H1 (cell line): ENCODE results near the gene SATB2.

Experiments used
- CTCF ChIP-seq, 3 experiments: IDR thresholded peaks; 1 replicate in 2 of 3; 2 replicates in 1 of 3; pipeline versions ENCODE4 v1.5.1 to v1.6.1; 2011; ENCODE audit warnings: low read length in 3 of 3, mild to moderate bottlenecking in 3 of 3, inconsistent platforms in 2 of 3, low read depth in 1 of 3, moderate library complexity in 1 of 3; ENCODE audit not compliant: insufficient read depth in 1 of 3; ENCODE audit errors: control extremely low read depth in 1 of 3
- EP300 ChIP-seq, 2 experiments: IDR thresholded peaks; 1 replicate in 1 of 2; 2 replicates in 1 of 2; pipeline ENCODE4 v1.6.1; 2011 to 2012; ENCODE audit warnings: low read depth in 2 of 2, low read length in 2 of 2, mild to moderate bottlenecking in 2 of 2, borderline replicate concordance in 1 of 2, inconsistent platforms in 1 of 2, moderate library complexity in 1 of 2
- POLR2AphosphoS5 ChIP-seq: IDR thresholded peaks from 2 replicates; pipeline ENCODE4 v1.6.1; 2011; ENCODE audit warnings: low read depth, low read length
- SUZ12 ChIP-seq: fragments of 200-600 bp; sonication (generic); IDR thresholded peaks from 2 replicates; pipeline ENCODE4 v1.6.1; 2012; ENCODE audit warnings: mild to moderate bottlenecking, inconsistent platforms, low read length, moderate library complexity, mixed read lengths
- ZNF274 ChIP-seq: IDR thresholded peaks from 2 replicates; pipeline ENCODE4 v1.7.0; 2012; ENCODE audit warnings: low read length, borderline replicate concordance; ENCODE audit errors: extremely low read depth
- TF ChIP-seq, protein P1 (sequence below): IDR thresholded peaks from 2 replicates; pipeline ENCODE4 v1.6.1; 2012; ENCODE audit warnings: inconsistent platforms

- TF ChIP-seq EP300 (IDR thresholded peaks at IDR 0.05; ENCODE audit: borderline replicate concordance in 1 of 2, low read depth in 2 of 2, low read length in 2 of 2): no peak
- TF ChIP-seq SUZ12: no peak
- TF ChIP-seq CTCF (IDR thresholded peaks at IDR 0.05; ENCODE audit: control extremely low read depth in 1 of 3, insufficient read depth in 1 of 3, low read depth in 1 of 3, low read length in 3 of 3): no peak
- TF ChIP-seq, protein P1, sequence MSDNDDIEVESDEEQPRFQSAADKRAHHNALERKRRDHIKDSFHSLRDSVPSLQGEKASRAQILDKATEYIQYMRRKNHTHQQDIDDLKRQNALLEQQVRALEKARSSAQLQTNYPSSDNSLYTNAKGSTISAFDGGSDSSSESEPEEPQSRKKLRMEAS: no peak
- TF ChIP-seq POLR2AphosphoS5: no peak
- TF ChIP-seq ZNF274: no peak
Observed at GRCh38 chr2:199366406-199366805, 91.3 kb downstream of the SATB2 start.
